Hematopoietic multipotent progenitor cell treated with erythropoietin and hydrocortisone succinate and interleukin-3 and kit ligand, for 4 days (in vitro differentiated cells): ENCODE results near the gene SEPTIN12.
A peak's percentile ranks its signal among the peaks of the same experiment; 100 is the strongest.

Experiments used
- DNase-seq: peaks from one replicate; pipeline ENCODE4 v3.0.0-alpha.2; 2015

SEPTIN12 gene, protein sequence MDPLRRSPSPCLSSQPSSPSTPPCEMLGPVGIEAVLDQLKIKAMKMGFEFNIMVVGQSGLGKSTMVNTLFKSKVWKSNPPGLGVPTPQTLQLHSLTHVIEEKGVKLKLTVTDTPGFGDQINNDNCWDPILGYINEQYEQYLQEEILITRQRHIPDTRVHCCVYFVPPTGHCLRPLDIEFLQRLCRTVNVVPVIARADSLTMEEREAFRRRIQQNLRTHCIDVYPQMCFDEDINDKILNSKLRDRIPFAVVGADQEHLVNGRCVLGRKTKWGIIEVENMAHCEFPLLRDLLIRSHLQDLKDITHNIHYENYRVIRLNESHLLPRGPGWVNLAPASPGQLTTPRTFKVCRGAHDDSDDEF

GRCh38 chr16:4787627-4788482, at the start of gene SEPTIN12:
SEPTIN12 (minus strand) TSS chr16:4788345; CDS start chr16:4787645, 700 bp downstream.
- DNase-seq = no peak

DNA sequence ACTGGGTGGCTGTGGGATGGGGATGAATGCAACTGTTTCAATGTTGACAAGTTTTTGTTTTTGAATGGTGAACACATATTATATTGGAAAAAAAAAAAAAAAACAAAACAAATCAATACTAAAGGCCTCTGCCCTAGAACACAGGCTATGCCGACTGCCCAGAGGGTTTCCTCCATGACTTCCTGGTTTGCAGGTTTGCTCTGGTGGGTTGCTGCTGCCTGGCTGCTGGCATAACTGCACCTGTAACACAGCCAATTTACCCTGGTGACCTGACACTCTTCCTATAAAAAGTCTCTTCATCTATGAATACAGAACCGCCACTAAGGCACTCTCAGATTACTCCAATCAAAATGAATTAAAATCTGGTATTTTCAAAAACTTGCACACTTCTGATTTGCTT, 48.6 kb upstream of the SEPTIN12 start:
- no peak for DNase-seq

DNA sequence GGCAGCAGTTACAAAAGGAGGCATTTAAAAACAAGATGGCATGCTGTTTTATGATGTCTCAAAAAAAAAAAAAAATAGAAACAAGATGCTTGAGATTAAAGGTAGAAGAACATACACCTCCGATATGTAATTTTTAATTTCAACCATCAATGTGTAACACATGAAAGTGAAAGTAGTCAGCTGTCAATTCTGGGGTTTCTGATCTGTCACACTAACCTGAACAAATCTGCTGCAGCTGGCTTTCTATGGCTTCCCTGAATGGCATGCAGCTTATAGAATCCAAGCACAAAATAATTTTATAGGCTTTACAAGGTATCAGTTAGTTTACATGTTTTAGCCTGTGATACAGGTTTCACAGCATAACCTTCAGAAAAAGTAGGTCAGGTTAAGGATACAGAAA, 45.4 kb upstream of the SEPTIN12 start:
- no peak for DNase-seq

DNA sequence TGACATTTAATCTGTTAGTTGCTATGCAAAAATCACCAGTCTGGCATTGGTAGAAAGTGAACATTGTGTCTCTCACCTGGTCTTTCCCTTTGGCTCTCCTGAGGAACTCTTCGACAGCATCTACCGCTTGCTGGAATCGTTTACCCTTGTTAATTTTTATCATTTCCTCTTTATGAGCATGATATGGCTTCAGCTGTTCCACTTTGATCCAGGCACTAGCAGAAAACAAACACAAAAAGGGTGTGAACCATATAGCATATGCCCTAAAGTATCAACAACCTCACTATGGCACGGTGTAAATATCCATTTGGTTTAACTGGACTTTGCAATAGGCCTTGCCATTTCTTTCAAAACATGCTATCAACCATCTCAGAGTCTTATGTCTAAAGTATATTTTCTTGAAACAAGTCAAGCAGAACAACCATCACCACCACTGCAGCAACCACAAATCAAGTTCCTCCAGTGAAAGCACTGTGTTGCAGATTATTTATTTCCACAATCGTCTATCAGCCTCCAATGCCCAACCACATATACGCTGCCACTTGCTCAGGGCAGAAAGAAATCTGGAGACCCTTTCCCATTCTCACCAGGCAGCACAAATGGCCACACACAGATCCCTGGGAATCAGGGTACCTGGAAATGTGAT, 44.7 kb upstream of the SEPTIN12 start:
- no peak for DNase-seq

GRCh38 chr16:4831616-4832015, 43.5 kb upstream of the SEPTIN12 start:
- no peak for DNase-seq

DNA sequence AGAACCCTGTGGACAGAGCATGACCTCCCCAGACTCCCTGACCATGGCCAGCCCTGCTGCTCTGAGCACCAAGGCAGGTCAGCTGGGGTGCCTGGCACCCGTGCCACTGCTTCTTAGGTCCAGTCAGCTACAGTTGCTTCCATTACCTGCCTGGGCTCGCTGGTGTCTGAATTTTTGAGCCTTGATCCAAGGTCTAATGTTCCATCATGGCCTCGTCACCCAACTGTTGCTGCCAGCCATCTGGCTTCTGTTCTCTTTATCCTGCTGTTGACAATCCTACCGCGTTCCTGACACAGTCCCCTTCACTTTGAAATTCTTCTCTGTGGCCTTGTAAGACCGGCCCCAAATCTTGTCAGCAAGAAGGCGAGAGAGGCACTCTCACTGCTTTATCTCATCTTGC, 42.3 kb upstream of the SEPTIN12 start:
- no peak for DNase-seq

- DNase-seq = no peak
Observed at GRCh38 chr16:4828567-4829321, 40.6 kb upstream of the SEPTIN12 start.

DNA sequence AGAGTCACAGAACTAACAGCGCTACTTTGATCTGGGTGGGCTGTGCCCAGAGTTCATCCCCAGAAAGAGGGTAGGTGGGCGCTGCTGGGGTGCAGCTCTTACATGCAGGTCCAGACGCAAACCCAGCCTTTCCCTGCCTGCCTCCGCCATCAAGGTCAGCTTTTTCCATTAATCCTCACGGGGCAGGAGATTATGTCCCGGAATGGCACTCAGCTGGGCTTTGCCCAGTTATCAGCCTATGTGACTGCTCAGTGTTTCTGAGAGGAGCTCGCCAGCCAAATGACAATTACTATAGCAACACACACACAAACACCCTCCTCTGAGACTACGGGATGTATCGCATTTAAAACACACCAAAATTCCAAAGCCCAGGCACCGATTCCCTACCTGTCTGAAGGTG, 38.8 kb upstream of the SEPTIN12 start:
- no peak for DNase-seq

- peak; percentile 47 for DNase-seq
Observed at GRCh38 chr16:4826526-4826925, 38.4 kb upstream of the SEPTIN12 start.

DNA sequence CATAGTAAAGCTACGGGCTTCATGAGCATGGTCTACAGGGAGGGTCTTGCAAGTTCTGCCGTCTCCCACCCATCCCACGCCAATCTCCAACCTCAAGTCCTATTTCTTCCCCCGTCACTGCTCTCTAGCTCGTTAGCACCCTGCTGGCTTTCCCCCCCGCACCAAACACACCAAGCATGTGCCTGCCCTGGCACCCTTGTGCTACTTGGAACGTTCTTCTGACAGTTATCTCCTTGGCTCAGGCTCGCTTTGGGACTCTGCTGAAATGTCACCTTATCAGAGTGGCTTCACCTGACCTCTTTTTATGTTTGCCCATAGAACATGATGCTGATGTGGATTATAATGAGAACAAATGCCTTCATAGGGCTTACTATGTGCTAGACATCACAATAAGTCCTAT, 37.1 kb upstream of the SEPTIN12 start:
- peak; percentile 58 for DNase-seq

DNA sequence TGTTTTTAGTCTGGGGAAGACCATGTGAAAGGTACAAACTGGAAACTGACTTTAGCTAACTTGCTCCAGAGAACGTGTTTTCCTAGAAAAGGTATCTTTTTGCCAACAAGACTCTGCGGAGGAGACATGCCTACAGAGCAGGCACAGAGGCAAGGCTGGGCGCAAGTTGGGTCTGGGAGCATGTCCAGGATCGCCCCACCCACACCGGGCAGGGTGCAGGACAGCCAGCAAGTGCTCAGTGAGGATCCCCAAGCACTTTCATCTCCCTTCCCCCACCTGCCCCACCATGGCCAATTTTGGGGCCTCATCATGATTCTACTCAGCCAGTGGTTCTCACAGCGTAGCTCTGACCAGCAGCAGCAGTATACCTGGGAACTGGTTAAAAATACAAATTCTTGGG, 32.5 kb upstream of the SEPTIN12 start:
- no peak for DNase-seq

DNA sequence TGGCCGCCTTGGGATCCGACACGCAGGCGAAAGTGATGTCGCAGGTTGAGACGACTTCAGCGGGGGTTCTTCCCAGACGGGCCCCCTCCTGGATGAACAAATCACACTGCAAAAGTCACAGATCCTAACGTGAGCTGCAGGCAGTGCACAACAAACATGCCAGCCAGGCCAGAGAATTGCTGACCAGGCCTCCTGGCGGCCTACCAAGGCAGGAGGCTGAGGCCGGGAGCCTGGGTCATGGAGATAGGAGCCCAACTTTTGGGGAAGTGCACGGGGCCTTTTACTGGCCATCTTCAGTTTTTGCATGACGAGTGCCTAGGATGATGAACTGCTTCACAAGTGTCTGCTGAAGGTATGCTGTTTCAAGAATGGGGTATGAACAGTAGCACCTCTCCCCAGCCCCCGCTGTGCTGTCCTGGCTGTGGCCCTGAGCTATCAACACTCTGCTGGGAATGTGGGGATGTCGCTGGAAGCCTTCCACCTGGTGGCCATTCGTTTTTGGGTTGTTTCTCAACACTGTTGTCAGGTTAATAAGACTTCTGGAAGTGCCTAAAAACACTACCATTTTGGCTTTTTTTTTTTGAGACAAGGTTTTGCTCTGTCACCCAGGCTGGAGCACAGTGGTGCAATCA, 26.5 kb upstream of the SEPTIN12 start:
- DNase-seq = no peak

DNA sequence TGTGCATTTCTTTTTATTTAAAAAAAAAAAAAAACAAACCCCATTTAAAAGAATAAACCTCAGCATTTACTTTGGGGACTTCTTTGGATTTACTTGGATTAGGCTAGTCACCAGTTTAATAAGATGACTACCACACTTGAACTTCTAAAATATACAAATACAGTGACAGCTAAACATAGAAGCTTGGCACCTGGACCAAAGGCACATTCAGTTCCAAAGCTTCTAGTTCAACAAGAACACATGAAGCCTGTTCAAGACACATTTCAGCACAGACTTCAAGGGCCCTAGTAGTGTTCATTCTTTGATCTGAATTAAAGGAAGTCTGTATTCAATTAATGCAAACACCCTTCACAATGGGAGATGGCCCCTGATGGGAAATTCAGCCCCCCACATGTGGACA, 25.9 kb upstream of the SEPTIN12 start:
- DNase-seq = no peak

DNA sequence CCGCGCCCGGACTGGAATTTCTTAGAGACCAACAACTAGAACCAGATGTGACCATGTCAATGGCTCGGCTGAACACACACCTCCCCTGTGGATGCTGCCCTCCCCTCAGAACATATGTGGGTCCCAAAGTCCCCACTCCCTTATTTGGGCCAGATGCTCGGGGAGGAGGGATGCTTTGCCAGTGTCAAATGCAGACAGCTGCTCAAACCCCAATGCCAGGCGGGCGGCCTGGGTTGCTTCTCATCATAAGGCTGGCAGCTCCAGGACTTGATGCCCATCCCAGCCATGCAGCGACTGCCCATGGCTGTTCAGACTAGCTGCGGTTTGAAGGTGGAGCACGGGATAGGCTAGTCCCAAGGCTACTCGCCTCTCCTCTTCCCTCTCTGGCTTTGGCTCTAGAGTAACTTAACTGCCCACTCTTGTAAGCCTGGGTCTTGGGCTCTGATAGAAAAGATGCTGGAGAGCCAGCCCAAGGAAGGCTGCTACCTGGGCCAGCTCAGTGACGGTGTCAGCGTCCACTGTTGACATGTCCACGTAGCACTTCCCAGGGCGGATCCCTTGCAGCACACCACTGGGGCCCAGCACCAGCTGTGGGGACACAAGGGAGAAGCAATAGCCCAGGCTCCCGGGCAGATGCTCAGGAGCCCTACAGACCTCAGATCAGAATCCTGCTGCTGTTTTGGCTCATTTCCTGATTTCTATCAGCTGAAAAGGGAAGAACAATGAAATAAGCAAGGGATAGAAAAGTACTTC, 25.3 kb upstream of the SEPTIN12 start:
- no peak for DNase-seq

DNA sequence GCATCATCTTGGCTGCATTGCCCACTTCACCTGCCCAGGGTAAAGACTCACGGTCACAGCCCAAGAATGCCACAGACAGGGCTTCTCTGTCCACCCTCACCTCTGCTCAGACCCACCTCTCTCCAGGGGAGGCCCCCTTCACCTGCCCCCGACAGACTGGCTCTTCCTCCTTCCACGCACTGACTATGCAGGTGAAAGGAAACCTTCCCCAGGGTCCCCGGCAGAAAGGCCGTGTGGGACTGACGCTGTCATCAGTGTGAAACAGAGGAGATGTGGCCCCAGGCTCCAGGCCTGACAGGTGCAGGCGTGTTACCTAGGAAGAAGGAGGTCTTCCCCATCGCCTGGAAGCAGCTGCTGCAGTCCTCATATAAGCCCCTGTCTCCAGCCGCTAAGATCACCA, 23.6 kb upstream of the SEPTIN12 start:
- DNase-seq = no peak

GRCh38 chr16:4811242-4811641, 23.1 kb upstream of the SEPTIN12 start:
- no peak for DNase-seq

GRCh38 chr16:4806280-4806679, 18.1 kb upstream of the SEPTIN12 start:
- DNase-seq = no peak

GRCh38 chr16:4805231-4805630, 17.1 kb upstream of the SEPTIN12 start:
- no peak for DNase-seq

GRCh38 chr16:4803898-4804762, 16.0 kb upstream of the SEPTIN12 start:
- DNase-seq = no peak

DNA sequence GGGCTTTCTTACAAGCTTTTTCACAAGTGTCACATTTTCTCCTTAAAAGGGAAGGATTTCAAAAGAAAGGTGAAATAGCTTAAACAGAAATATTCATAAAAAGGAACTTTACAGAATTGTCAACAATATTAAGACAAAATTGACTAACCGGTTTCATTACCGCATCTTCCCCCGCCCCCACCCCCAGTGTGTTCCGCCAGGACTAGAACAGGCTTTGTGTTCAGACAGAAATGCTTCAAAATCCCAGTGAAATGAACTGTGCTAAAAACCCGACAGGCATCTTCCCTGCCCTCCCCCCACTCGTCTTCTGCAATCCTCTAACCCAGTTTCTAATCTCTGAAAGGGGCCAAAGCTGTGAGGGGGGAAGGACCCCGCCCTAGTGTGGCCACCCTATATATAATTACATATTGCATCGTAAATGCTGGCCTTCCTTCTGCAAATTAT, 15.3 kb upstream of the SEPTIN12 start:
- peak; percentile 27 for DNase-seq
